ENCODE measurements around the gene ASRGL1. TPM values are rescaled to one million over a fixed set of nuclear protein-coding genes. Genes with fewer than 3 reads are reported as not detected.
"Not testable (repeated sequence)": the region's sequence is repeated elsewhere in the genome, so short reads cannot be mapped to it uniquely, and the experiment has no call there.

Gene ASRGL1
- total RNA-seq, 6 donors from 2014 or later = 31.2 to 82.8 (median 49.3) TPM

GRCh38 chr11:62324731-62325556, 12.3 kb upstream of the ASRGL1 start:
- TF ChIP-seq POLR2A (IDR thresholded peaks at IDR 0.05) = no peak
- peak; percentile 50 to 81 (median 60) for TF ChIP-seq CTCF (IDR thresholded peaks at IDR 0.05)
- TF ChIP-seq POLR2AphosphoS5 (IDR thresholded peaks at IDR 0.05) = no peak
- TF ChIP-seq EP300 (IDR thresholded peaks at IDR 0.05) = no peak
- DNase-seq (peak; percentile 50 to 53), ATAC-seq (ENCODE audit: low FRiP score in 2 of 2) (peak in 1 of 2 donors; percentile 85)
- Histone ChIP-seq H3K4me3 (no peak overlapping the region), H3K27me3 (no peaks in the 10 kb centered on the region), H3K36me3 (no peaks in the 10 kb centered on the region), H3K4me1 (peaks cover 0 to 5% (median 3%) of the 10 kb centered on the region in 4 donors), H3K9me3 (no peaks in the 10 kb centered on the region), H3K27ac (no peak overlapping the region)
- WGBS, 2 donors = 40 to 42% methylated on average over 17 to 18 of the region's 18 CpGs

DNA sequence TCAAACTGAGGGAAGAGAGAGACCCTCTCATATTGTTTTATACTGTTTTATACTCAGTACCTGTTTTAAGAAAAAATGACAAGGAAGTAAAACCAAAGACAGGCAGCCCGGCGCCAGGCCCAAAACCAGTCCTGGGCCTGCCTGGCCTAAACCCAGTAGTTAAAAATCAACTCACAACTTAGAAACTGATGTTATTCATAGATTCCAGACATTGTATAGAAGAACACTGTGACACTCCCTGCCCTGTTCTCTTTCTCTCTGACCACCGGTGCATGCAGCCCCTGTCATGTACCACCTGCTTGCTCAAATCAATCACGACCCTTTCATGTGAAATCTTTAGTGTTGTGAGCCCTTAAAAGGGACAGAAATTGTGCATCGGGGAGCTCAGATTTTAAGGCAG, 11.5 kb upstream of the ASRGL1 start:
- not testable (repeated sequence) for H3K4me1 ChIP-seq; H3K27me3 ChIP-seq; H3K9me3 ChIP-seq; H3K27ac ChIP-seq; H3K36me3 ChIP-seq; H3K4me3 ChIP-seq; DNase-seq; ATAC-seq (ENCODE audit: low FRiP score in 2 of 2)
- 63 to 64% methylated on average over 5 of the region's 5 CpGs for WGBS, 2 donors

GRCh38 chr11:62326719-62327118, 10.5 kb upstream of the ASRGL1 start:
- H3K9me3 ChIP-seq; H3K4me1 ChIP-seq; H3K36me3 ChIP-seq; H3K4me3 ChIP-seq; H3K27me3 ChIP-seq; H3K27ac ChIP-seq; ATAC-seq (ENCODE audit: low FRiP score in 2 of 2): not testable (repeated sequence)
- 47 to 55% methylated on average over 2 to 6 of the region's 6 CpGs for WGBS, 2 donors
- DNase-seq = peak in 1 of 2 donors; percentile 38

DNA sequence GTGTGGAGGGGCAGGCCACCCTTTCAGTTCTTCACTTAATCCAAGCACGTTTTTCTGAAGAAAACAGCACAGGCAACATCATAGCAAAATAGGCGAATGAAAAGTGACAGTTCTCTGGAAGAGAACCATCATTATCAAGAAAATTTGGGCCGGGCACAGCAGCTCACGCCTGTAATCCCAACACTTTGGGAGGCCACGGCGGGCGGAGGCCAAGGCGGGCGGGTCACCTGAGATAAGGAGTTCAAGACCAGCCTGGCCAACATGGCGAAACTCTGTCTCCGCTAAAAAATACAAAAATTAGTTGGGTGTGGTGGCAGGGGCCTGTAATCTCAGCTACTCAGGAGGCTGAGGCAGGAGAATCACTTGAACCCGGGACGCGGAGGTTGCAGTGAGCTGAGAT, 9.7 kb upstream of the ASRGL1 start:
- WGBS, 2 donors = 94 to 95% methylated on average over 14 of the region's 14 CpGs
- not testable (repeated sequence) for H3K27me3 ChIP-seq; H3K36me3 ChIP-seq; H3K27ac ChIP-seq; ATAC-seq (ENCODE audit: low FRiP score in 2 of 2); H3K9me3 ChIP-seq; H3K4me1 ChIP-seq; H3K4me3 ChIP-seq
- DNase-seq = peak in 1 of 2 donors; percentile 58

DNA sequence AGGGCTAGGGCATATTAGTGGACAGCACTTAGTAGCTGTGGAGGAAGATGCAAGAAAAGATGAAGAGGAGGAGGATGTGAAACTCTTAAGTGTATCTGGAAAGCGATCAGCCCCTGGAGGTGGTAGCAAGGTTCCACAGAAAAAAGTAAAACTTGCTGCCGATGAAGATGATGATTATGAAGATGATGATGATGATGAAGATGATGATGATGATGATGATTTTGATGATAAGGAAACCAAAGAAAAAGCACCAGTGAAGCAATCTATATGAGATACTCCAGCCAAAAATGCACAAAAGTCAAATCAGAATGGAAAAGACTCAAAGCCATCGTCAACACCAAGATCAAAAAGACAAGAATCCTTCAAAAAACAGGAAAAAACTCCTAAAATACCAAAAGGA, 6.0 kb upstream of the ASRGL1 start:
- DNase-seq; H3K27me3 ChIP-seq; H3K27ac ChIP-seq; H3K9me3 ChIP-seq; ATAC-seq (ENCODE audit: low FRiP score in 2 of 2); H3K4me1 ChIP-seq; H3K4me3 ChIP-seq; H3K36me3 ChIP-seq: not testable (repeated sequence)
- WGBS, 2 donors = 81 to 82% methylated on average over 3 of the region's 3 CpGs

DNA sequence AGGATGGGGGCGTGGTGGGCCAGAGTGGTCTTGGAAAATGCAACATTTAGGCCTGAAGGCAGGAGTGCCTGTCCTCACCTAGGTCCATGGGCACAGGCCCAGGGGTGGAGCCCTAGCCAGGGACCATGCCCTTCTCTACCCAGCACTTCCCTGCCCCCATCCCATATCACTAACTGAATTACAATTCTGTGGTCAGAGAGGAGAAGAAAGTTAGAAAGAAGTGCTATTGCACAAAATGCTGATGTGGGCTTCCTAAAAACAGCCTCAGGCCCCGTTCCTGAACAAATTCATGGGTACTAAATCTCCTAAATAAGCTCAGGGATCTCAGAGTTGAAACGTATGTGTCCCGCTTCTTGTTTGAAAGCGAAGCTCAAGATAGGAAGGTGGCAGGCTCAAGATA, 3.5 kb upstream of the ASRGL1 start:
- 70 to 86% methylated on average over 5 of the region's 5 CpGs for WGBS, 2 donors
- no peak for ATAC-seq (ENCODE audit: low FRiP score in 2 of 2)
- no peaks in the 10 kb centered on the region for H3K27me3 ChIP-seq
- H3K36me3 ChIP-seq = no peaks in the 10 kb centered on the region
- TF ChIP-seq CTCF (IDR thresholded peaks at IDR 0.05) = no peak
- no peak for TF ChIP-seq EP300 (IDR thresholded peaks at IDR 0.05)
- DNase-seq = no peak
- no peak overlapping the region for H3K27ac ChIP-seq
- peaks cover 3 to 7% (median 4%) of the 10 kb centered on the region in 4 donors for H3K4me1 ChIP-seq
- no peaks in the 10 kb centered on the region for H3K9me3 ChIP-seq
- no peak overlapping the region for H3K4me3 ChIP-seq

DNA sequence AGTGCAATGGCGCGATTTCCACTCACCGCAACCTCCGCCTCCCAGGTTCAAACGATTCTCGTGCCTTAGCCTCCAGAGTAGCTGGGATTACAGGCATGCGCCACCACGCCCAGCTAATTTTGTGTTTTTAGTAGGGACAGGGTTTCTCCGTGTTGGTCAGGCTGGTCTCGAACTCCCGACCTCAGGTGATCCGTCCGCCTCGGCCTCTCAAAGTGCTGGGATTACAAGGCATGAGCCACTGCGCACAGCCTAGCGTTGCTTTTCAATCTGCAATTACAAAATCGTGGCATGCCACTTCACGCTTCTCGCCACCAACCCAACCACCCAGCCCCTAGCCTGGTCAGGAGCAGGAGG, 322 bp upstream of the ASRGL1 start:
- Histone ChIP-seq H3K27ac (peak overlapping the region in 3 of 4 donors; percentile 70 to 84 (median 78)), H3K4me3 (peak overlapping the region; percentile 54 to 83 (median 64)), H3K4me1 (peaks cover 14 to 28% (median 21%) of the 10 kb centered on the region in 4 donors)
- ATAC-seq (ENCODE audit: low FRiP score in 2 of 2); H3K27me3 ChIP-seq; H3K9me3 ChIP-seq; DNase-seq; H3K36me3 ChIP-seq: not testable (repeated sequence)
- WGBS, 2 donors = 60 to 62% methylated on average over 19 of the region's 19 CpGs

Measured in upper lobe of left lung (tissue), 6 donors.